ENCODE results near the gene MOCS2. TPM values are rescaled to one million over a fixed set of nuclear protein-coding genes. Genes with fewer than 3 reads are reported as not detected.

Gene MOCS2
- total RNA-seq, 1 experiment from 2014 or later = 74.6 TPM

- no peak for DNase-seq (ENCODE audit: low read depth, low spot score)
- in situ Hi-C loops (cut with HindIII; ENCODE audit: low pct_unique_long_range_greater_than_20kb, low sequenced_read_pairs) = no loop called here
Measured at GRCh38 chr5:53105611-53106300, 3.8 kb downstream of the MOCS2 start.

GRCh38 chr5:53100606-53101005 is 9.0 kb downstream of the MOCS2 start:
- in situ Hi-C loops (cut with HindIII; ENCODE audit: low pct_unique_long_range_greater_than_20kb, low sequenced_read_pairs) = no loop called here

GRCh38 chr5:53099546-53099945 is 10.0 kb downstream of the MOCS2 start:
- in situ Hi-C loops (cut with HindIII; ENCODE audit: low pct_unique_long_range_greater_than_20kb, low sequenced_read_pairs) = loop anchor here (10.0 kb wide), 1 partner anchor 145 kb away; no protein-coding TSS in a partner anchor

More at GRCh38 chr5:53100606-53101005, 9.0 kb downstream of the MOCS2 start:
- DNase-seq (ENCODE audit: low read depth, low spot score) = no peak

GRCh38 chr5:53095931-53096525 is 13.5 kb downstream of the MOCS2 start:
- peak; percentile 75 for DNase-seq (ENCODE audit: low read depth, low spot score)
- in situ Hi-C loops (cut with HindIII; ENCODE audit: low pct_unique_long_range_greater_than_20kb, low sequenced_read_pairs) = loop anchor here (10.0 kb wide), 1 partner anchor 141 kb away; no protein-coding TSS in a partner anchor

More at GRCh38 chr5:53099546-53099945, 10.0 kb downstream of the MOCS2 start:
- peak; percentile 69 for DNase-seq (ENCODE audit: low read depth, low spot score)

GRCh38 chr5:53095217-53095616 is 14.3 kb downstream of the MOCS2 start:
- in situ Hi-C loops (cut with HindIII; ENCODE audit: low pct_unique_long_range_greater_than_20kb, low sequenced_read_pairs) = loop anchor here (10.0 kb wide), 1 partner anchor 140 kb away; no protein-coding TSS in a partner anchor
- peak; percentile 42 for DNase-seq (ENCODE audit: low read depth, low spot score)

- in situ Hi-C loops (cut with HindIII; ENCODE audit: low pct_unique_long_range_greater_than_20kb, low sequenced_read_pairs) = loop anchor here (10.0 kb wide), 1 partner anchor 137 kb away; no protein-coding TSS in a partner anchor
- DNase-seq (ENCODE audit: low read depth, low spot score) = no peak
Measured at GRCh38 chr5:53092242-53092641, 17.3 kb downstream of the MOCS2 start.

GRCh38 chr5:53091289-53091688 is 18.3 kb downstream of the MOCS2 start:
- DNase-seq (ENCODE audit: low read depth, low spot score) = no peak
- in situ Hi-C loops (cut with HindIII; ENCODE audit: low pct_unique_long_range_greater_than_20kb, low sequenced_read_pairs) = loop anchor here (10.0 kb wide), 1 partner anchor 136 kb away; no protein-coding TSS in a partner anchor

- no peak for DNase-seq (ENCODE audit: low read depth, low spot score)
- in situ Hi-C loops (cut with HindIII; ENCODE audit: low pct_unique_long_range_greater_than_20kb, low sequenced_read_pairs) = loop anchor here (10.0 kb wide), 1 partner anchor 135 kb away; no protein-coding TSS in a partner anchor
Measured at GRCh38 chr5:53090229-53090628, 19.3 kb downstream of the MOCS2 start.

- DNase-seq (ENCODE audit: low read depth, low spot score) = peak; percentile 94
- in situ Hi-C loops (cut with HindIII; ENCODE audit: low pct_unique_long_range_greater_than_20kb, low sequenced_read_pairs) = no loop called here
Measured at GRCh38 chr5:53089481-53089991, 20.0 kb downstream of the MOCS2 start.

- DNase-seq (ENCODE audit: low read depth, low spot score) = peak; percentile 95
- in situ Hi-C loops (cut with HindIII; ENCODE audit: low pct_unique_long_range_greater_than_20kb, low sequenced_read_pairs) = no loop called here
Measured at GRCh38 chr5:53087621-53088121, 21.9 kb downstream of the MOCS2 start.

GRCh38 chr5:53087171-53087570 is 22.4 kb downstream of the MOCS2 start:
- in situ Hi-C loops (cut with HindIII; ENCODE audit: low pct_unique_long_range_greater_than_20kb, low sequenced_read_pairs) = no loop called here
- DNase-seq (ENCODE audit: low read depth, low spot score) = peak; percentile 93

- no peak for DNase-seq (ENCODE audit: low read depth, low spot score)
- in situ Hi-C loops (cut with HindIII; ENCODE audit: low pct_unique_long_range_greater_than_20kb, low sequenced_read_pairs) = no loop called here
Measured at GRCh38 chr5:53084546-53085255, 24.9 kb downstream of the MOCS2 start.

- in situ Hi-C loops (cut with HindIII; ENCODE audit: low pct_unique_long_range_greater_than_20kb, low sequenced_read_pairs) = no loop called here
Measured at GRCh38 chr5:53083927-53084326, 25.6 kb downstream of the MOCS2 start.

GRCh38 chr5:53080271-53080670 is 29.3 kb downstream of the MOCS2 start:
- in situ Hi-C loops (cut with HindIII; ENCODE audit: low pct_unique_long_range_greater_than_20kb, low sequenced_read_pairs) = no loop called here
- no peak for DNase-seq (ENCODE audit: low read depth, low spot score)

More at GRCh38 chr5:53083927-53084326, 25.6 kb downstream of the MOCS2 start:
- no peak for DNase-seq (ENCODE audit: low read depth, low spot score)

- in situ Hi-C loops (cut with HindIII; ENCODE audit: low pct_unique_long_range_greater_than_20kb, low sequenced_read_pairs) = no loop called here
- DNase-seq (ENCODE audit: low read depth, low spot score) = no peak
Measured at GRCh38 chr5:53076014-53076583, 33.5 kb downstream of the MOCS2 start.

GRCh38 chr5:53073348-53073747 is 36.2 kb downstream of the MOCS2 start:
- DNase-seq (ENCODE audit: low read depth, low spot score) = no peak
- in situ Hi-C loops (cut with HindIII; ENCODE audit: low pct_unique_long_range_greater_than_20kb, low sequenced_read_pairs) = no loop called here

GRCh38 chr5:53071738-53072137 is 37.8 kb downstream of the MOCS2 start:
- no peak for DNase-seq (ENCODE audit: low read depth, low spot score)
- in situ Hi-C loops (cut with HindIII; ENCODE audit: low pct_unique_long_range_greater_than_20kb, low sequenced_read_pairs) = no loop called here
